GM18508 (cell line): ENCODE measurements around the gene SLC23A2.
"Not testable (repeated sequence)": the region's sequence is repeated elsewhere in the genome, so short reads cannot be mapped to it uniquely, and the experiment has no call there.

ENCODE experiments used
- ATAC-seq: cut with Tn5 transposase; IDR thresholded peaks from one replicate; pipeline ENCODE4 v1.9.1; 2021; ENCODE audit warnings: moderate number of reproducible peaks; ENCODE audit not compliant: insufficient read depth, unreplicated experiment

Gene SLC23A2

GRCh38 chr20:4886771-4887527 is 114.4 kb downstream of the SLC23A2 start:
- ATAC-seq: no peak

DNA sequence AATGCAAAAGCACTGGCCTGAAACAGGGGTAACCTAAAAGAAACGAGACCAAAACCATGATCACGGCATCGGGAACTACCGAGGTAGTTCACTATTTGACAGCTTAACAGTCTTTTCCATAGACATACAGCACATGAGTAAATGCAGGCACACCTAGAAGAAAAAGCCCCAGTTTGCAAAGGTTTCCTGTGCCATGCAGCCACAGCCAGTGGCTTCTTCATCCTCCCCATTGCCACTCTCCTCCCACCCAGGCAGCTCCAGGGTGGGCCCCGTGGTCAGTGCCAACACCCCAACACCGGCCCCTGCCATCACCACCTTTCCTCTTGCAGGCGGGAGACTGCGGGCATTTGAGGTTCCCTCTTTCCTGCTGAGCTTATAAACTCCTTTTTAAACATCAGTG is 115.4 kb downstream of the SLC23A2 start:
- ATAC-seq: no peak

DNA sequence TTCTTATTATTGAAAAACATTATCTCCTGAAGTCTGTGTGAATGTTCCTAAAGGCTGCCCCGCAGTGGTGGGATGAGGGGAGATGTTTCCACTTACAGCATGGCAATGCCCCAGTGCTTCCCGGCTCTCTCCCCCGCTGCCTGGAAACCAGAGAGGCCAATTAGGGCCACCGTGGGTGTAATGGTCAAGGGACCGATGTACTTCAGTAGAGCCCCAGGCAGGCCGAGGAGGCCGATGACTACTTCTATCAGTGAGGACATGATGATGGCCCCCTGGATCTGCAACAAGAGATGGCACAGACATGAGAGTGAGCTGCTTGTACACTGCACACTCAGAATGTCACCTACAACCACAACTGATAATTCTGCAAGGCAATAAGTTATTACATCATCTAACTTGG is 117.8 kb downstream of the SLC23A2 start:
- no peak for ATAC-seq

GRCh38 chr20:4883051-4883450 is 118.3 kb downstream of the SLC23A2 start:
- ATAC-seq: no peak

DNA sequence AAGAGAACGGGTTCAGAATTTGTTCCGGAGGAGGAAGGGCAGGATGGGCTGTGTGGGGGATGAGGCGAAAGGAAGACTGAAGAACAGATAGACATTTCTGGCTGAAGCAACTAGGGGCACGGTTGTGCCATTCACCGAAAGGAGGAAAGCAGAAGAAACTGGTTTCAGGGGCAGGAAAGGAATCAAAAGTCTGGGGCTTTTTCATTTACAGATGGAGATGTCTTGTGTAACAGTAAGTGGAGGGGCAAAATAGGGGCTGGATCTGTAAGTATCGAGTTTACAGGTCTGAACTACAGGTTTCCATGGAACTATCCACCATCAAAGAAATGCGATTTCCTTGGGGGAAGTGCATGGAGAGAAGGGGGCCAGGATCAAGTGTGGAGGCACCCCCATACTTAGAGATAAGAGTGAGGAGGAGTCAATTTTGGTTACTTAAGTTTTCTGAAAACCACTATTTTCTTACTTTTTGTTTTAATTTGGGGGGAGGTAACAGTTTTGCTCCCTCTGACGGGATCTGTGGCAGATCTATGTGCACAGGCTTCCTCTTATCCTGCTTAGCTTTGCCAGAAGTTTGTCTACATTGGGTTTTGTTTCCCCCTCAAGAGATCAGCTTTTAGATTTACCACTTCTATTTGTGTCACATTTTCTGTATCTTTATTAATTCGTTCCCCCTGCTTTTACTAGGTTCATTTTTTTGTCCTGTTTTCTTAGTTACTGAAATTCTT is 120.1 kb downstream of the SLC23A2 start:
- ATAC-seq: no peak

GRCh38 chr20:4880051-4880450 is 121.3 kb downstream of the SLC23A2 start:
- ATAC-seq: no peak

DNA sequence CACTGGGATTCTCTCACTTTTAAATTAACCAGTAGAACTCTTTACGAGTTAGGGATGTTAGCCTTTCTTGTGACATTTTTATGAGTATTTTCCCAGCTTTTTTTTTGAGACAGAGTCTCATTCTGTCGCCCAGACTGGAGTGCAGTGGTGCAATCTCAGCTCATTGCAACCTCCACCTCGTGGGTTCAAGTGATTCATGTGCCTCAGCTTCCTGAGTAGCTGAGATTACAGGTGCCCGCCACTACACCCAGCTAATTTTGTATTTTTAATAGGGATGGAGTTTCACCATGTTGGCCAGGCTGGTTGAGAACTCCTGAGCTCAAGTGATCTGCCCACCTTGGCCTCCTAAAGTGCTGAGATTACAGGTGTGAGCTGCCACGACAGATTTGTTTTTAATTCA is 123.2 kb downstream of the SLC23A2 start:
- ATAC-seq: not testable (repeated sequence)

DNA sequence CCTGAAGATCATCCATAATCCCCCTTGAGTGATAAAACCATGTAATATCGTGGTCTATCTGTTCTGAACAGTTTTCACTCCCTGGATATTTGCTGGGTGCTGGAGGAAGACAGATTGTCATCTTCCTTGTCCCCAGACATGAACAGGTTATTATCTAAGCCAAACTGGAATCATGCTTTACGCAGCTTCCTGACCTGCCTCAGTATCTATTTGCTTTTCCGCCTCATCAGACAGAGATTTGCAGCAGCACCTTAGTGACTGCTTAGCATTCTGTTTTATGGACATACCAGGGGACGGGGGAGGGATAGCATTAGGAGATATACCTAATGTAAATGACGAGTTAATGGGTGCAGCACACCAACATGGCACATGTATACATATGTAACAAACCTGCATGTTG is 124.6 kb downstream of the SLC23A2 start:
- no peak for ATAC-seq

DNA sequence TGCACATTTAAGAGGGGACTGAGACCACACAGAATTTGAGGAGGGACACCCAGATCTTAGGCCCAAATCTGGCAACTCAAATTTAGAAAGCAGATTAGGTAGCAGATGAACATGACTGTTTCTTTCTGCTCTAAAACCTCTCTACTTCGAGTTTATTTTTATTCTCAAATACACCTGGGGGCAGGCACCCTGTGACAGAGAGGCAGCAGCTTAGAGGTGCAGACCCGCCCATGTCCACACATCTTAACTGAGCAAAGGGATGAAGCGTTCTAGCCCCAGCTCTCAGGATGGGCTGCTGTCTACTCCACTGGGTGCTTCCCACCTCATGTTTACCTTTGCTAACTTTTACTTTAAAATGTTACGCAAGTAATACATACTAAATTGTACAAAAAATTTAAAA is 125.0 kb downstream of the SLC23A2 start:
- no peak for ATAC-seq

GRCh38 chr20:4875578-4876067 is 125.7 kb downstream of the SLC23A2 start:
- ATAC-seq: no peak

GRCh38 chr20:4873396-4873795 is 127.9 kb downstream of the SLC23A2 start:
- ATAC-seq: no peak

GRCh38 chr20:4871486-4871885 is 129.8 kb downstream of the SLC23A2 start:
- no peak for ATAC-seq

GRCh38 chr20:4870906-4871305 is 130.4 kb downstream of the SLC23A2 start:
- no peak for ATAC-seq

DNA sequence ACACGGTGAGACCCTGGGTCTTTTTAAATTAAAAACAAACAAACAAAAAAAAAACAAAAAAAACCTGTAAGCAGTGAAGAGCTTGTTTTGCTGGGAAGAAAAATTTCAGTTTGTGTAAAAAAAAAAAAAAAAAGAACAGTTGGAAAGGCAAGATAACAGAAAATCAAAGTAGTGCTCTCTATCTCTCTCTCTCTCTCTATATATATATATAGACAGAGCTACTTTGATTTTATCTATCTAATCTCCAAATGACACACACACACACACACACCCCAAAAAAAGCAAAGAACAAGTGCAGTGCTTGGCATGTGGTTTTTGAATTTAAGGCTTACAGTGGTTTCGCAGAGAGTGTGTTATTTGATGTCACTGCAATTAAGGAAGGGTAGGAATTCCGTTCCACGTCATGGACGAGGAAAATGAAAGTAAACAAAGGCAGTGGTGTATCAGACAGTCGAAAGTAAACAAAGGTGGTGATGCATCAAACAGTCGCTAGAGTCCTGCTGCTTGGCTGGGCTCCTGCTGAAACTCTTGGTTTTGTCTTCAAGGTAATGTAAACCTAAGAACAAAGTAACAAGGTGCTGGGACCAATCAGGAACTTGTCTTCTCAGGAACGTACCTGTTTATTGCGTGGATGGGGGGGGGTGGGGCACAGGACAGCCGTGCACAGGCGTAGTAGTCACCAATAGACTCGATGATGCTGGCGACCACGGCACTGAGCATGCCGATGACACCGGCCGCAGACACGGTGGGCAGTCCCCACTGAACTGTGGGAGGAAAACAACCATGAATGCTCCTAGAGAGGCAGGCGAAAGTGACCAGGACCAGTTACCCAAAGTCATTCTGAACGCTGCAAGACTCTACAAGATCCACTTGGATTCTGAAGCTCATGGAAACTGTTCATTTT is 131.8 kb downstream of the SLC23A2 start:
- no peak for ATAC-seq

DNA sequence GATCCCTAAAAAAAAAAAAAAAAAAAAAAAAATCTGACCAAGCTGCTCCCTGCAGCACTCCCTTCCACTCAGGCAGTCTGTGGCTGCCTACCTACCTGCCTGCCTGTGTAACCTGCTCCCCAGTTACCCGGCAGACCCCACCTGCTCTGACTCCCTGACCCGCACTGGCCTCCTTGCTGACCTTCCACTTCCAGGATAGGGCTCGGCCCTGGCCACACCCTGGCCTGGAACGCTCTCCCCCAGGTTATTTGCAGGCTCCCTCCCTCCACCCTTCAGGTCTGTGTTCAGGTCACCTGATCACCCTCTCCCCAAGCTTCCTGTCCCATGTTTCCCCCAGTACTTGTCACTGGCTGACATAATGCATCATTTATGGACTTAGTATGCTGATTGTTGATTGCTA is 134.3 kb downstream of the SLC23A2 start:
- ATAC-seq: no peak

DNA sequence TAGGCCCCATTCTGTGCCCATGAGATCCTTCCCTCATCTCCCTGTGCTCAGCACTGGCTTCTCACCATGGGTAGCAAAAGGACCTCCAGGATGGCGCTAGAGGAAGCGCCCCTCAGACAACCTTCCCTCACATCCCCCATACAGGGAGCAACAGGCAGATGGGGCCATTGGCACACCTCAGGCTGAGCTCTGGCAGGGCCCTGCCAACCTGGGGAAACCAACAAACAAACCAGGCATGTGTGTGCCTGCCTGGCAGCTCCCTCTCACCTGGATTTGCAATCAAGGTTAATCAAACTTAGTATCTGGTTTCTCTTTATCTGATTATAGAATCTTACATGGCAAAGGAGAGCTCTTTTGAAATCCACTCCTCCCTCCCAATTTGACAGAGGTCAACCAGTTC is 134.9 kb downstream of the SLC23A2 start:
- no peak for ATAC-seq

DNA sequence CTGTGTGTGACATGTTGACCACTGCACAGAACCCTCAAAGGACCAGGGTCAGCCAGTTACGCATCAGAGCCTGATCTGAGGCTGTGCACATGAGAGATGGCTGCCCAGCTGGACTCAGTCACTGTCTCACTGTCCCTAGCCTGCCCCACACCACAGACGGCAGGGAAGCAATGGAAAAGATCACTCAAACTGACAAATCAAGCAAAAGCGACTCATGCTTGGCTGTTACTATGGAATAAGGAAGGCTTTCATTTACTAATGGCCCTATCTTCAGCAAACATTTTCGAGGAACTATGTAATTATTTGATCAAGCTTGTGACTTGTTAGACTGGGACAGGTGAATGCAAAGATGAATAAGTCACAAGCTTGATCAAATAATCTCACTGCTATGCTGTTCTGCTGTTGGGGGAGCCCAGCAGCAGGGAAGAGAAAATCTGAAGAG is 137.0 kb downstream of the SLC23A2 start:
- no peak for ATAC-seq

DNA sequence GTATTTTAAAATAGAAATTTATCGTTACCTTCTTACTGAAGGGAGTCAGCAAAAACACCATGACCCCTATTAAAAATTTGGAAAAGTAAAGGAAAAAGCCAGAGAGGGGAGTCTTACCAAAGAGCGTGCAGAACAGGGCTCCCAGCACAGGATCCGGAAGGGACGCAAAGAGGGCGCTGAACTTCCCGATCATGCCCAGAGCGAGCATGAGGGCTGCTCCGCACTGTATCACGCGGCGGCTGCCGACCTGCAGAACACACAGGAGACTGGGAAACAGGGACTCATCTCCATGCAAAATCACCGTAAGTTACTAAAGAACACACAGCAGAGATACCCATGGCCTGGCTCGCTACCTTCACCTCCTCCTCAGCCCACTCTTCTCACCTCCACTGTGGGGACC is 138.6 kb downstream of the SLC23A2 start:
- ATAC-seq: no peak

- no peak for ATAC-seq
These were observed 139.3 kb downstream of the SLC23A2 start for GRCh38 chr20:4861961-4862360.

DNA sequence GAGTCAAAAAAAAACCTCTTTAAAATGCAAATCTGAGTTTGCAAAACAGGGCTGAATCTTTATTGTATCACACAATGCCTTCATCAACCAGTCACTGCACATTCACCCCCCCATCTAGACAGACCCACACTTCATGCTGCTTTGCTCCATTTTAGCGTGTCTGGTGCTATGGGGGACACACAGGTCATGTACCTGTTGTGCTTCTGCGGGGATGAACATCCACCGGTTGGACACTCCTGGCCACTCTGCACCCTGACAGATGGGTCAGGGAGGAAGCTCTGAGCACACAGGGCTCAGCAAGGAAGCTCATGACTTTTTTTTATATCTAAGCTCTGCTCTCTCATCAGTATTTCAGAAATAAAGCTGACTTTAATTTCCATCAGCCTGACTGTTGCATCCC is 143.3 kb downstream of the SLC23A2 start:
- ATAC-seq: no peak
